Activated T-cell treated with anti-CD3 and anti-CD28 coated beads for 48 hours (primary cell): ENCODE measurements around the gene CCL1.
"Not testable (repeated sequence)": the region's sequence is repeated elsewhere in the genome, so short reads cannot be mapped to it uniquely, and the experiment has no call there.

Source experiments
- DNase-seq: peaks from one replicate; pipeline ENCODE4 v3.0.0-alpha.2; 2020; ENCODE audit warnings: low read depth

Gene CCL1

DNA sequence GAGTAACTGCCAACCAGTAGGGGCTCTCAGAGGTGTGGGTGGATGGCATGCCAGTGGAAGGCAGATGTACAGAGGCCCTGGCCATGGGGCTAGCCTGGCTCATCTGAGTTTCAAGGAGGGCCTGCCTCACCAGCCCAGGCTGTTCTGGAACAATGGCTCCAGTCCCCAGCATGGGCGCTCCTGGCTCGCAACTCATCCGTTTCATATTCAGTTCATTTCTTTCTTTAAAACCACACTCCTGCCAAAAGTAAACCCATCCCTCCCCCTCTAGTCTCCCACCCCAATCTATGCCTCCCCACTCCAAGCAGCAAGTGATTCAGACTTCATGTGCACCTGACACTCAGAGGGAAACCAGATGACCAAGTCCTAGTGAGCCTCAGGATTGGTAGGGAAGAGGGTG lies 4.4 kb downstream of the CCL1 start:
- no peak for DNase-seq

DNA sequence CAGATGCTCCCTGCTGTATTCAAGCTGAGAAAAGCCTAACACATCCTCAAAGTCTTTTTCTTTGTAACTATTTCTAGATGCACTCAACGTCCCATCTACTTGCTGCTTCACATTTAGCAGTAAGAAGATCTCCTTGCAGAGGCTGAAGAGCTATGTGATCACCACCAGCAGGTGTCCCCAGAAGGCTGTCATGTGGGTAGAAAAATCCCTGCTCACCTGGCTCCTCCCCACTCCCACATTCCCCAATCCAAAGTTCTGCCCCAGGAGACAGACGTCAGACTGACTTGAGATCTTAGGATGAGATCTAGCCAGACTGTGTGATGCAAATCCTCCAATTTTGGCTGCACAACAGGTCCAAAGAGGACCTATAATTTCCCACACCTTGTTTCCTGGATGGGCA lies 5.6 kb downstream of the CCL1 start:
- no peak for DNase-seq

DNA sequence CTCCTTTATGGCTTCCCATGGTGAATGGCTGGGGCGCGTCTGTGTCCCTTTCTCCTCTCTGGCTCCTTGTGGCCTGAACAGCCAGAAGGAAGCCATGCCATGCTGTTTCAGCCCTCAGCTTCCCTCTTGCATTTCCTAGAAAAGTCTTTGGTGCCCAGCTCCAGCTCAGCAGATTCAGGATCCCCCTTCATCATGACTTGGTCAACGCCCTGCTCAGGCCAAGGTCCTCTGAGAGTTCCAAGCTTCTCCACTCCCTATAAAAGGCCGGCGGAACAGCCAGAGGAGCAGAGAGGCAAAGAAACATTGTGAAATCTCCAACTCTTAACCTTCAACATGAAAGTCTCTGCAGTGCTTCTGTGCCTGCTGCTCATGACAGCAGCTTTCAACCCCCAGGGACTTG lies 6.8 kb downstream of the CCL1 start, which contains the start of gene CCL13:
CCL13 (plus strand) TSS at position 287 of the 400 bp plus-strand sequence; CDS start at position 334, 47 bp downstream.
- DNase-seq: no peak

DNA sequence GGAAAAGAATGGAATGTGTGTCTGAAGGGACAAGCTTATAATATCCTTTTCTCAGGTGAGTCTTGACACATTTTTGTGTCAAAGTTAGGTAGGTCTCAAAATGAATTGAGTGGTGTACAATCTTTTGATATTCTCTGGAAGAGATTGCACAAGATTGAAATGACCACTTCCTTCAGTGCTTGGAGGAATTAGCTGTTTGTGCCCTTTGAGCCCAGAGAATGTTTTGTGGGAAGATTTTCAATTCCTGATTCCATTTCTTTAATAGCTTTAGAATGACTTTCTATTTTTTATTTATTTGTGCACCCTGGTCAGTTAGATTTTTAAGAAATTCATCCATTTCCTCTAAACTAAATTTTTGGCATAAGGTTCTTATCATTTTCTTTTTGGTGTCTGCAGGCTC lies 8.4 kb downstream of the CCL1 start:
- DNase-seq: no peak

DNA sequence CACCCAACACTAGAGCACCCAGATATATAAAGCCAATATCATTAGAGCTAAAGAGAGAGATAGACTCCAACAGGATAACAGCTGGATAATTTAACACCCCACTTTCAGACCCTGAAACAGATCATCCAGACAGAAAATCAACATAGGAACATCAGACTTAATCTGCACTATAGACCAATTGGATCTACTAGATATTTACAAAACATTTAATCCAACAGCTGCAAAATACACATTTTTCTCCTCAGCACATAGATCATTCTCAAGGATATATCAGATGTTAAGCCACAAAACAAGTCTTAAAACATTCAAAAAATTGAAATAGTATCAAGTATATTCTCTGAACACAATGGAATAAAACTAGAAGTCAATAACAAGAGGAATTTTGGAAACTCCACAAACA lies 10.8 kb downstream of the CCL1 start:
- DNase-seq: no peak

DNA sequence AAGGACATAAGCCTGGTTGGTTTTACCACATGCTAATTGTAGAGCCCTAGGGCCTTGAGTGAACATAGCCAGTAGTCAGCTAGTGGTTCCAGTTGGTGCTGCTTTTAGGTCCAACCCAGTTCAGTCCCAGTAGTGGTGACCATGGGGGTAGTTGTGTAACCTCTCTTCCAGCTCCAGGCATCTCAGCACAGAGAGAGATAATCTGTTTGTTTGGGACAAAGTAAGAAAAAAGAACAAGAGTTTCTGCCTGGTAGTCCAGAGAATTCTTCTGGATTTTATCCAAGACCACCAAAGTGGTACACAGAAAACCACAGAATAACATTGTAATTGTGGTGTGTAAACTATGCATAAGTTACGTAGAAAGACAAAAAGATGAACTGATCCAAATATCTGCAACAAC lies 11.9 kb downstream of the CCL1 start:
- no peak for DNase-seq

DNA sequence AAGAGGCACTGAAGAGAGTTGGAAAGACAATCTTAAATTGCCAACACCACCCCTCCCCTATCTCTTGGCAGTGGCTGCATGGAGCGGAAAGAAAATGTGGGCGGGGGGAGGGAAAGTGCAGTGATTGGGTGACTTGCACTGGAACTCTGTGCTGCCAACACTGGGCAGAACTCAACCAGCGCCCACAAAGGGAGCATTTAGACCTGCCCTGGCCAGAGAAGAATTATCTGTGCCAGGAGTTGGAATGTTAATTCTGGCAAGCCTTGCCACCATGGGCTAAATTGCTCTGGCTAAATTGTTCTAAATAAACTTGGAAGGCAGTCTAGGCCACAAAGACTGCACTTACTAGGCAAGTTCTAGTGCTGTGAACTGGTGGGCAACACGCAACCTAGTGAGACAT lies 13.3 kb downstream of the CCL1 start:
- no peak for DNase-seq

DNA sequence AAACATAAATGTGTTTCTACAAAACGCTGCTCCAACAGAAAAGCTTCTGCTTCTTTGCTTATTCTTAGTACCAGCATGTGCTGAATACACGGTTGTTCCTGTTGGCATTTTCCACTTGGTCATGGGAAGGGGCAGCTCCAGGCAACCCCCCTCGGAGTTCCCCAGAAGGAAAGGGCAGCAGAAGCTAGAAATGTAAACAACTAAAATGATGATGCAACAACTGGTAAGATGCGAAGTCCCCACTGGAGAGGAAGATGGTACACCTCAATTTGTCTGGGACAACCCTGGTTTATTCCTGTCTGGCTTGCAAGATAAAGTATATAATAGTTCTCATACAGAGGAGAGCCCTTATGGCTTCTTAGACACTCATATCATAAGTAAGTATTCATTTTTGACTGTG lies 16.0 kb downstream of the CCL1 start:
- DNase-seq: no peak

DNA sequence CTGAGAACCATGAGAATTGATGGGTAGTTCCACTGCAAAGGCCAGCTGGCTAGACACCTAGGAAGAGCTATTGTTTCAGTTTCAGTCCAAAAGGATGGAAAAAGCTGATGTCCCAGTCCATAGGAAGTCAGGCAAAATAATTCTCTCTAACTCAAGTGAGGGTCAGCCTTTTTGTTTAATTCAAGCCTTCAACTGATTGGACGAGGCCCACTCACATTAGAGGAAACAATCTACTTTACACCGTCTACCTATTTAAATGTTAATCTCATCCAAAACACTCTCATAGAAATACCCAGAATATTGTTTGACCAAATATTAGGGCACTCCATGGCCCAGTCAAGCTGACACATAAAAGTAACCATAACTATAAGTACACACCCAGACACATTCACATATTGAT lies 21.1 kb downstream of the CCL1 start:
- DNase-seq: no peak

DNA sequence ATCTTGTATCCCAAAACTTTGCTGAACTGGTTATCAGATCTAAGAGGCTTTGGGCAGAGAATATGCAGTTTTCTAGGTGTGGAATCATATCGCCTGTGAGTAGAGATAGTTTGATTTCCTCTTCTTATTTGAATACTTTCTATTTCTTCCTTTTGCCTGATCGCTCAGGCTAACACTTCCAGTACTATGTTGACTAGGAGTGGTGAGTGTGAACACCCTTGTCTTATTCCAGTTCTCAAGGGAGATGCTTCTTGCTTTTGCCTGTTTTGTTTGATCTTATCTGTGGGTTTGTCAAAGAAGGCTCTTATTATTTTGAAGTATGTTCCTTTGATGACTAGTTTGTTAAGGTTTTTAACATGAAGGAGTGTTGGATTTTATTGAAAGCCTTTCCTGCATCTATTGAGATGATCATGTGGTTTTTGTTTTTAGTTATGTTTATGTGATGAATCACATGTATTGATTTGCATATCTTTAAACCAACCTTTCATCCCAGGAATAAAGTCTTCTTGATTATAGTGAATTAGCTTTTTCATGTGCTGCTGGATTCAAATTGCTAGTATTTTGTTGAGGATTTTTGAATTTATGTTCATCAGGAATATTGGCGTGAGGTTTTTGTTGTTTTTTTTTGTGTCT lies 23.8 kb downstream of the CCL1 start:
- no peak for DNase-seq

DNA sequence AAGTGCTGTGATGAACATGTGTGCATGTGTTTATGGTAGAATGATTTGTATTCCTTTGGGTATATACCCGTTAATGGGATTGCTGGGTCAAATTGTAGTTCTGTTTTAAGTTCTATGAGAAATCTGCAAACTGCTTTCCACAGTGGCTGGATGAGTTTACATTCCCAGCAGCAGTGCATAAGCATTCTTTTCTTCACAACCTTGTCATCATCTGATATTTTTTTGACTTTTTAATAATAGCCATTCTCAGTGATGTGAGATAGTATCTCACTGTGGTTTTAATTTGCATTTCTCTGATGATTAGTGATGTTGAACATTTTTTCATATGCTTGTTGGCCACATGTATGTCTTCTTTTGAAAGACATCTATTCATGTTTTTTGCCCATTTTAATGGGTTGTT lies 25.3 kb downstream of the CCL1 start:
- no peak for DNase-seq

DNA sequence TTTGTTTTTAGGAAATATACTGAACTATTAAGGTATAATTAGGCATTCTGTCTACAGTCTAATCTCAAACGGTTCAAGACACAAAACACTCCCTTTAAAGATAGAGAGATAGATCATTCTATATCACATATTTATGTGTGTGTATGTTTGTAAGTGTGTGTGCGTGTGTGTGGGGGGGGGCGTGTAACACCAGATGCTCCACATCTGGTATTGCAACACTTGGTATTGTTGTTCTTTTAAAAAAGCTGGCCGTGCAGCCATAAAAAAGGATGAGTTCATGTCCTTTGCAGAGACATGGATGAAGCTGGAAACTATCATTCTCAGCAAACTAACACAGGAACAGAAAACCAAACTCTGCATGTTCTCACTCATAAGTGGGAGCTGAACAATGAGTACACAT lies 35.5 kb downstream of the CCL1 start:
- not testable (repeated sequence) for DNase-seq

DNA sequence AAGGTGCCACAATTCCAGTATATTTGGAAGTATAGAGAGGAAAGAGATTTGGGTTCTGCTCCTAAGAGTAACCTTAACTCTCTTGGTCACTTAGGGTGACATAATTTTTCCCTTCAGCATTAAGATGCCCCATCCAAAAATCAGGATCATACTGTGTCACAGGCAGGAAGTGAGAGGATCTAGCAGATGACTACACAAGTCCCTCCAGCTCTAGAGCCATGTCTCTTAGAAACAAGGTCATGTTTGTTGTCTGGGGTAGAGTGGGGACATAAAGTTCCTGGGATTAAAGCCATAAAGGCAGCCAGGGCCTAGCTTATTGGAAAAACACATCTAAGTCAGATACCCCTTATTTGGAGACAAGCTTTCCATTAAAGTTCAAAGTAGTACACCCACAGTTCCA lies 41.1 kb downstream of the CCL1 start:
- DNase-seq: no peak

DNA sequence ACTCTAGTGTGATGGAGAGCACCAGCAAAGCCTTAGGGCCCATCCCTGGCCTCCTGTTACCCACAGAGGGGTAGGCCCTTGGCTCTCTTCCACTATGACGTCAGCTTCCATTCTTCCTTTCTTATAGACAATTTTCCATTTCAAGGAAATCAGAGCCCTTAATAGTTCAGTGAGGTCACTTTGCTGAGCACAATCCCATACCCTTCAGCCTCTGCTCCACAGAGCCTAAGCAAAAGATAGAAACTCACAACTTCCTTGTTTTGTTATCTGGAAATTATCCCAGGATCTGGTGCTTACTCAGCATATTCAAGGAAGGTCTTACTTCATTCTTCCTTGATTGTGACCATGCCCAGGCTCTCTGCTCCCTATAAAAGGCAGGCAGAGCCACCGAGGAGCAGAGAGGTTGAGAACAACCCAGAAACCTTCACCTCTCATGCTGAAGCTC lies 44.0 kb downstream of the CCL1 start, which contains the start of gene CCL8:
CCL8 (plus strand) TSS at position 397 of the 445 bp plus-strand sequence. CDS start 67 bp downstream, outside the sequence.
- DNase-seq: no peak

DNA sequence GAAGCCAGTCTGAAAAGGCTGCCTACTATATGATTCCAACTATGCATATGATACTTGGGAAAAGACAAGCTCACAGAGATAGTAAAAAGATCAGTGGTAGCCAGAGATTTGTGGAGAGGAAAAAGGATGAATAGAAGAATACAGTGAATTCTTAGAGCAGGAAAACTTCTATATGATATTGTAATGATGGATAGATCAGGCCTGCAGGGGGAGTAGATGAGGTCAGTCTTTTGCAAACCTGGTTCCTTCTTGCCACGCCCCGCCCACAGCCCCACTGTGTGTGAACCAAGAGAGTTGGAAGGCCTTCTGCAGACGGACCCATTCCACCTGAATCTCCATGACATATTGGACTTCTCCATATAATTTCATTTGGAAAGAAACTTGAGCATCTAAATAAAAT lies 44.6 kb downstream of the CCL1 start:
- DNase-seq: no peak

DNA sequence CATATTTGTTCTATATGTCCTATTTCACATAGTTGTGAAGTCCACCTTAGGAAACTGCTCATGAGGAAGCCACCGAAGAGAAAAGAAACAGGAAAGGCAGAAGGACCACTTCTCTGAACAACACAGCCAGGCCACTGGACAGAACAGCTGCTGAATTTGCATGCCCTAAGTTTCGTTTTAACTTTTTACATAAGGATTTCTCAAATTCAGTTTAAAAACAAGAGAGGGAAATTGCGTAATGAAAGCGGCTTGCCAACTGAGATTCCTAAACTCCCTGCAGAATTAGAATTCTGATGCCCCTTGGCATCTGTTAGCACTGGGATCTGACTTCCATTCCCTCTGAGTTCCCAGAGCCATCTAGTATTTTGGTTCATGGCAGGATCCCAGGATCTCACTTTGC lies 48.8 kb downstream of the CCL1 start:
- no peak for DNase-seq

DNA sequence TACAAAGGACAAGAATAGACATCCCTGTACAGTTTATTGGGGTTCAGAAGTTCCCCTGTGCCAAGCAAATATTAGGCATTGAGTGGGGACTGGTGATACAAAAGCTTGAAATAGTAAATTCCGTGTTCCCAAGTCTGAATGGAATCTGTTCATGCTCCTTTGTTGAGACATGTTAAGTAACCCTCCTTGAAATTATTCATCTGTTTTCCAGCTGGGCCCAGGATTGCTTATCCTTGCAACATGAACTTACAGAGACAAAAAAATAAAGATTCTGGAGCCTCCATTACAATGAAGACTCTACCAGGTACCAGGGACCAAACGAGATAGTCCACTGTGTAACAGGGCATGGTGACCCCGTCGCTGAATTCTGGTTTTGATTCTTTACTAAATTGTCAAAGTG lies 49.9 kb downstream of the CCL1 start:
- DNase-seq: no peak

DNA sequence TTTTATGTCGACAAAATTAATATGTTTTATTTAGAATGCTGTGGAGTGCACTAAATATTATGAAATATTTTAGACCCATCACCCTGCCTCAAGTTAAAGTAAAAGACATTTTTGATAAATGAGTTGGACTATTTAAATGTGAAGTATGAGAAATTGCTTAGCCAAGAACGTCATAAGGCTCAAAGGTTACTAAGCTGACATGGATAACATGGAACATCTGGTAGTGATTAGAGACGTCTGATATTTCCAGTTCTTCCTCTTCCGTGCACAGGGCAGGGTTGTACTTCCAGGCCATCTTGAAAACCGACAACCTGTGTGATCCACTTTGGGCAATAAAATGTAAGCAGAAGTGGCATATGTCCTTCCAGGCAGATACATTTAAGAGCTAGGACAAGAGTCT lies 51.0 kb downstream of the CCL1 start:
- DNase-seq: no peak

DNA sequence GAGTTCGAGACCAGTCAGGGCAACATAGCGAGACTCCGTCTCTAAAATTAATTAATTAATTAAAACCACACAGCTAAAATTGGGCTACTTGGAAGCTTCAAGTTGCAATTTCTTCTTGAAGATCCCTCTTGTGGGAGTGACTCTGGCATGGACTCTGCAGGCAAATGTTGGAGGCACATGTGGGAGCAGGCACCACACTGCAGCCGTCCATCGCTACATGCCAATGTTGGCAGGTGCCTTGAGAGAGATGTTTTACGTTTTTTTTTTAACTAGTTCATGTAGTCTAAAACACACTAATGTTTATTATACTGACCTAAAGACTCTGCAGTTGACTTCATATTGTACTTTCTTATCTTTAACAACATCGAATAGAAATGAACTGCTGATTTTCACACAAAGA lies 51.7 kb downstream of the CCL1 start:
- no peak for DNase-seq
